ENCODE data around the gene PCGF2.

PCGF2 gene

GRCh38 chr17:38721802-38722201 lies 26.3 kb downstream of the PCGF2 start:
- TF ChIP-seq CTCF (IDR thresholded peaks at IDR 0.05; ENCODE audit: low read depth, low read length): no peak
- no peak overlapping the region for H3K4me3 ChIP-seq (ENCODE audit: low read depth, low read length)

- no peak for TF ChIP-seq CTCF (IDR thresholded peaks at IDR 0.05; ENCODE audit: low read depth, low read length)
- no peak overlapping the region for H3K4me3 ChIP-seq (ENCODE audit: low read depth, low read length)
Measured at GRCh38 chr17:38720941-38721340, 27.2 kb downstream of the PCGF2 start.

GRCh38 chr17:38719943-38720641 lies 28.0 kb downstream of the PCGF2 start:
- no peak for TF ChIP-seq CTCF (IDR thresholded peaks at IDR 0.05; ENCODE audit: low read depth, low read length)
- no peak overlapping the region for H3K4me3 ChIP-seq (ENCODE audit: low read depth, low read length)

- TF ChIP-seq CTCF (IDR thresholded peaks at IDR 0.05; ENCODE audit: low read depth, low read length): no peak
- no peak overlapping the region for H3K4me3 ChIP-seq (ENCODE audit: low read depth, low read length)
Measured at GRCh38 chr17:38719289-38719942, 28.7 kb downstream of the PCGF2 start.

- no peak for TF ChIP-seq CTCF (IDR thresholded peaks at IDR 0.05; ENCODE audit: low read depth, low read length)
- H3K4me3 ChIP-seq (ENCODE audit: low read depth, low read length): no peak overlapping the region
Measured at GRCh38 chr17:38717139-38717745, 30.9 kb downstream of the PCGF2 start.

GRCh38 chr17:38716368-38717005 lies 31.6 kb downstream of the PCGF2 start:
- TF ChIP-seq CTCF (IDR thresholded peaks at IDR 0.05; ENCODE audit: low read depth, low read length): no peak
- H3K4me3 ChIP-seq (ENCODE audit: low read depth, low read length): no peak overlapping the region
